GM21619 (cell line): ENCODE data around the gene ASTN1.

ENCODE experiments used
- ATAC-seq: cut with Tn5 transposase; IDR thresholded peaks from one replicate; pipeline ENCODE4 v1.9.1; 2021; ENCODE audit not compliant: unreplicated experiment

The ASTN1 gene

GRCh38 chr1:176884911-176885310 lies 279.6 kb downstream of the ASTN1 start:
- ATAC-seq = no peak

GRCh38 chr1:176884286-176884685 lies 280.2 kb downstream of the ASTN1 start:
- ATAC-seq = no peak

- ATAC-seq = peak; percentile 65
Observed at GRCh38 chr1:176880955-176881595, 283.4 kb downstream of the ASTN1 start.

GRCh38 chr1:176879784-176880620 lies 284.5 kb downstream of the ASTN1 start:
- ATAC-seq = no peak

GRCh38 chr1:176878750-176879536 lies 285.6 kb downstream of the ASTN1 start:
- ATAC-seq = no peak

- ATAC-seq = no peak
Observed at GRCh38 chr1:176877557-176877956, 287.0 kb downstream of the ASTN1 start.

GRCh38 chr1:176876966-176877515 lies 287.5 kb downstream of the ASTN1 start:
- no peak for ATAC-seq

GRCh38 chr1:176869577-176869976 lies 294.9 kb downstream of the ASTN1 start:
- ATAC-seq = no peak

GRCh38 chr1:176866011-176866714 lies 298.3 kb downstream of the ASTN1 start:
- no peak for ATAC-seq

GRCh38 chr1:176864211-176864610 lies 300.3 kb downstream of the ASTN1 start:
- ATAC-seq = no peak

- no peak for ATAC-seq
Observed at GRCh38 chr1:176863613-176864012, 300.9 kb downstream of the ASTN1 start.

- no peak for ATAC-seq
Observed at GRCh38 chr1:176858433-176858916, 306.0 kb downstream of the ASTN1 start.

- no peak for ATAC-seq
Observed at GRCh38 chr1:176857632-176858031, 306.9 kb downstream of the ASTN1 start.

GRCh38 chr1:176854758-176855745 lies 309.5 kb downstream of the ASTN1 start:
- ATAC-seq = no peak

- no peak for ATAC-seq
Observed at GRCh38 chr1:176854121-176854520, 310.4 kb downstream of the ASTN1 start.

- no peak for ATAC-seq
Observed at GRCh38 chr1:176853503-176853902, 311.0 kb downstream of the ASTN1 start.

GRCh38 chr1:176852124-176852523 lies 312.4 kb downstream of the ASTN1 start:
- ATAC-seq = no peak

- no peak for ATAC-seq
Observed at GRCh38 chr1:176850871-176851270, 313.6 kb downstream of the ASTN1 start.

- ATAC-seq = no peak
Observed at GRCh38 chr1:176849281-176849680, 315.2 kb downstream of the ASTN1 start.
